K562 (cell line): ENCODE measurements around the gene KRTAP10-6. TPM values are rescaled to one million over a fixed set of nuclear protein-coding genes. Genes with fewer than 3 reads are reported as not detected.

ENCODE experiments used
- ATAC-seq: fragments of 200-7000 bp; cut with Tn5 transposase; 3 replicates; pipeline ENCODE4 v1.9.1; 2020; ENCODE audit warnings: moderate library complexity
- BruUV-seq: library from RNA; stranded (reverse); fragments of 400-500 nt; replicated peaks from 2 replicates; lab custom pipeline; 2021; lab: Mats Ljungman, UMichigan
- CTCF ChIA-PET: fragments of 300-600 bp; formaldehyde crosslinking; extraction: SDS; loops from one replicate; lab custom pipeline; 2021; ENCODE audit warnings: low intra/inter-chr PET ratio; lab: Yijun Ruan, JAX
- POLR2A ChIA-PET: fragments of 300-600, 350-650 bp; sonication (Branson Sonifier 250); formaldehyde crosslinking; extraction: SDS; loops from one replicate; lab custom pipeline; 2021; ENCODE audit warnings: antibody characterized with exemption, inconsistent platforms; lab: Yijun Ruan, JAX
- DNase-seq, 4 experiments: peaks; one replicate each; pipeline versions ENCODE4 v3.0.0 to v3.0.0-alpha.2; 2011 to 2018; ENCODE audit warnings: low spot score in 3 of 4, mixed read lengths in 3 of 4; ENCODE audit errors: extremely low read depth in 1 of 4
- FAIRE-seq: peaks from 2 replicates; lab custom pipeline; 2011; peaks lifted over from hg19 to GRCh38; lab: Jason Lieb, UNC
- H2AFZ ChIP-seq: 2 replicates; pipeline ENCODE4 v1.6.0; 2011; ENCODE audit warnings: low read depth, low read length, control low read depth, inconsistent platforms
- H3K27ac ChIP-seq: fragments of 200-600 bp; 3 replicates; pipeline ENCODE4 v1.8.0; 2011; ENCODE audit warnings: low read depth, mild to moderate bottlenecking, control low read depth, inconsistent platforms, low read length, moderate library complexity, mixed read lengths; ENCODE audit errors: extremely low read depth
- H3K27me3 ChIP-seq, 2 experiments: fragments of 300-600 bp in 1 of 2; 2 replicates in 1 of 2; 3 replicates in 1 of 2; pipeline versions ENCODE4 v1.6.0 to v1.8.0; 2011; ENCODE audit warnings: inconsistent platforms in 2 of 2, low read length in 2 of 2, mild to moderate bottlenecking in 1 of 2, mixed read lengths in 1 of 2, moderate library complexity in 1 of 2; ENCODE audit not compliant: control insufficient read depth in 2 of 2, insufficient read depth in 2 of 2
- H3K36me3 ChIP-seq: fragments of 300-600 bp; 3 replicates; pipeline ENCODE4 v1.8.0; 2011; ENCODE audit warnings: mild to moderate bottlenecking, low read length, inconsistent platforms; ENCODE audit not compliant: control insufficient read depth, insufficient read depth
- H3K4me1 ChIP-seq, 2 experiments: fragments of 200-600 bp in 1 of 2; replicated peaks in 1 of 2; 2 replicates in 1 of 2; 3 replicates in 1 of 2; pipeline versions ENCODE4 v1.5.1 to v1.8.0; 2011; ENCODE audit warnings: inconsistent platforms in 2 of 2, low read length in 2 of 2, mild to moderate bottlenecking in 1 of 2, mixed read lengths in 1 of 2, moderate library complexity in 1 of 2; ENCODE audit not compliant: control insufficient read depth in 2 of 2, insufficient read depth in 2 of 2
- H3K4me2 ChIP-seq: 2 replicates; pipeline ENCODE4 v1.6.1; 2011; ENCODE audit warnings: low read length, control low read depth, inconsistent platforms, mixed read lengths; ENCODE audit not compliant: insufficient read depth
- H3K4me3 ChIP-seq: fragments of 200-600 bp; sonication (generic), shearing (Covaris generic); 2 replicates; pipeline ENCODE4 v1.5.1; 2016; ENCODE audit warnings: control low read depth, inconsistent platforms
- H3K79me2 ChIP-seq: fragments of 200-600 bp; 3 replicates; pipeline ENCODE4 v1.8.0; 2011; ENCODE audit warnings: low read length, inconsistent platforms; ENCODE audit not compliant: control insufficient read depth, insufficient read depth
- H3K9ac ChIP-seq, 2 experiments: 2 replicates each; pipeline versions ENCODE4 v1.6.0 to v1.6.1; 2011; ENCODE audit warnings: low read depth in 2 of 2, low read length in 2 of 2, control low read depth in 1 of 2, inconsistent platforms in 1 of 2, mild to moderate bottlenecking in 1 of 2, mixed read lengths in 1 of 2; ENCODE audit not compliant: insufficient read depth in 1 of 2
- H3K9me1 ChIP-seq: one replicate; pipeline ENCODE4 v1.6.0; 2011; ENCODE audit warnings: inconsistent platforms, mild to moderate bottlenecking, low read length, moderate library complexity; ENCODE audit not compliant: control insufficient read depth, insufficient read depth
- H3K9me3 ChIP-seq: replicated peaks from 2 replicates; pipeline ENCODE4 v1.5.1; 2011; ENCODE audit warnings: low read depth, low read length, inconsistent platforms; ENCODE audit not compliant: control insufficient read depth, insufficient read depth
- H4K20me1 ChIP-seq: replicated peaks from 2 replicates; pipeline ENCODE4 v1.6.1; 2011; ENCODE audit warnings: low read length, inconsistent platforms, mixed read lengths; ENCODE audit not compliant: control insufficient read depth, insufficient read depth
- ADNP ChIP-seq: fragments of 200-800 bp; sonication (Bioruptor generic); IDR thresholded peaks from 2 replicates; pipeline ENCODE4 v1.6.1; 2016; ENCODE audit warnings: missing genetic modification characterization, missing compliant biosample characterization
- ATF2 ChIP-seq: sonication (generic); formaldehyde crosslinking; IDR thresholded peaks from 2 replicates; pipeline ENCODE4 v1.8.1; 2022; ENCODE audit warnings: missing genetic modification reagents
- EP300 ChIP-seq: IDR thresholded peaks from 2 replicates; pipeline ENCODE4 v1.6.1; 2012; ENCODE audit warnings: low read length, improper control_type of control experiment
- FIP1L1 ChIP-seq: fragments of 200-400 bp; formaldehyde crosslinking; IDR thresholded peaks from 2 replicates; pipeline ENCODE4 v1.6.1; 2018; ENCODE audit warnings: mild to moderate bottlenecking, low read depth, low read length; ENCODE audit not compliant: poor library complexity, severe bottlenecking
- GATA2 ChIP-seq: sonication (generic); formaldehyde crosslinking; IDR thresholded peaks from 2 replicates; pipeline ENCODE4 v1.4.0; 2020; ENCODE audit warnings: mild to moderate bottlenecking, missing genetic modification reagents
- JUN ChIP-seq, 2 experiments: sonication (generic) in 1 of 2; formaldehyde crosslinking in 1 of 2; IDR thresholded peaks; 2 replicates each; pipeline versions ENCODE4 v1.6.1 to v1.8.0; 2012 to 2022; ENCODE audit warnings: borderline replicate concordance in 2 of 2, mild to moderate bottlenecking in 2 of 2, improper control_type of control experiment in 1 of 2, low read depth in 1 of 2, low read length in 1 of 2, missing genetic modification reagents in 1 of 2
- KHSRP ChIP-seq: fragments of 450-650 bp; IDR thresholded peaks from 2 replicates; pipeline ENCODE4 v1.6.1; 2017
- KLF6 ChIP-seq: fragments of 250-450 bp; sonication (Bioruptor Pico); IDR thresholded peaks from 2 replicates; pipeline ENCODE4 v1.4.0; 2020; ENCODE audit warnings: mild to moderate bottlenecking, moderate library complexity, borderline replicate concordance
- MYBL2 ChIP-seq, 2 experiments: fragments of 450-650 bp in 1 of 2; sonication (generic) in 1 of 2; formaldehyde crosslinking in 1 of 2; IDR thresholded peaks; 2 replicates each; pipeline versions ENCODE4 v1.6.1 to v1.8.1; 2017 to 2022; ENCODE audit warnings: borderline replicate concordance in 1 of 2, inconsistent platforms in 1 of 2, low read depth in 1 of 2, mild to moderate bottlenecking in 1 of 2, missing genetic modification reagents in 1 of 2, moderate library complexity in 1 of 2
- PHB2 ChIP-seq: fragments of 450-650 bp; IDR thresholded peaks from 2 replicates; pipeline ENCODE4 v1.6.1; 2017; ENCODE audit warnings: low read depth
- PKNOX1 ChIP-seq: fragments of 450-650 bp; IDR thresholded peaks from 2 replicates; pipeline ENCODE4 v1.6.1; 2016
- RB1 ChIP-seq: fragments of 450-650 bp; IDR thresholded peaks from 2 replicates; pipeline ENCODE4 v1.6.1; 2017; ENCODE audit warnings: low read depth, mild to moderate bottlenecking
- SAFB ChIP-seq: fragments of 200-400 bp; formaldehyde crosslinking; IDR thresholded peaks from 2 replicates; pipeline ENCODE4 v1.6.1; 2017; ENCODE audit warnings: low read depth, low read length, borderline replicate concordance
- SIRT6 ChIP-seq: IDR thresholded peaks from one replicate; pipeline ENCODE4 v1.6.1; 2012; ENCODE audit warnings: low read depth, mild to moderate bottlenecking, control low read depth, inconsistent platforms, low read length, moderate library complexity
- SMARCA4 ChIP-seq: fragments of 450-650 bp; IDR thresholded peaks from 2 replicates; pipeline ENCODE4 v1.6.1; 2016
- ZNF239 ChIP-seq: fragments of 250-450 bp; sonication (Bioruptor Pico); IDR thresholded peaks from 2 replicates; pipeline ENCODE4 v1.4.0; 2020; ENCODE audit warnings: mild to moderate bottlenecking
- ZNF717 ChIP-seq: fragments of 250-450 bp; sonication (Bioruptor Pico); IDR thresholded peaks from 2 replicates; pipeline ENCODE4 v1.5.0; 2021
- WGBS: fragments of 100-300 bp; shearing (Covaris generic); methylation state at CpG from one replicate; pipeline ENCODE4 v1.1.6; 2016; ENCODE audit warnings: low coverage, mixed read lengths; ENCODE audit not compliant: insufficient coverage; ENCODE audit errors: missing lambda C conversion rate; 5-methylcytosine and 5-hydroxymethylcytosine counted together
- in situ Hi-C: fragments of 300-500 bp; cut with MboI; formaldehyde crosslinking; loops from 4 replicates; pipeline ENCODE4 v1.15.0; 2018; ENCODE audit warnings: inconsistent platforms, mixed read lengths
- intact Hi-C: fragments of 100-400 bp; cut with micrococcal nuclease; formaldehyde crosslinking; loops from 2 replicates; pipeline ENCODE4 v1.14.2; 2022
- polyA plus RNA-seq, 8 experiments: library from polyadenylated mRNA; depleted of rRNA in 4 of 8; stranded (reverse) in 5 of 8; unstranded in 3 of 8; fragments of >200 nt; fragmentation: Nextera tagmentation in 2 of 8; fragmentation: Illumina TruSeq in 1 of 8; extraction: Ambion mirVana in 2 of 8; extraction: Trizol in 1 of 8; gene quantifications; 2 replicates each; pipeline versions ENCODE4 v1.2.1 to v1.2.3, GENCODE V29; 2011 to 2014; ENCODE audit warnings: inconsistent platforms in 1 of 8, missing spikeins in 1 of 8
- total RNA-seq, 7 experiments: library from RNA; depleted of rRNA in 6 of 7; stranded (reverse); fragments of >200 nt in 6 of 7; fragmentation: Illumina TruSeq in 2 of 7; extraction: Trizol in 2 of 7; gene quantifications; 2 replicates each; pipeline versions ENCODE4 v1.2.1 to v1.2.3, GENCODE V29; 2011 to 2021; ENCODE audit warnings: low replicate concordance in 1 of 7

KRTAP10-6 gene
- total and polyA plus RNA-seq, 9 of the 15 experiments (the other 6 are each of a cell fraction or from before 2014, with no cell fraction given) = not detected

GRCh38 chr21:44636209-44637017 is 44.1 kb upstream of the KRTAP10-6 start:
- TF ChIP-seq PHB2 (no peak), KLF6 (no peak), MYBL2 (IDR thresholded peaks at IDR 0.05; ENCODE audit: low read depth) (no peak), MYBL2 (CRISPR knock-in tag; IDR thresholded peaks at IDR 0.05; ENCODE audit: borderline replicate concordance) (no peak), PKNOX1 (no peak), ADNP (tag) (no peak), ZNF717 (CRISPR knock-in tag) (no peak), EP300 (no peak), SAFB (no peak), JUN (IDR thresholded peaks at IDR 0.05; ENCODE audit: borderline replicate concordance, low read depth, low read length) (no peak), JUN (CRISPR knock-in tag; IDR thresholded peaks at IDR 0.05; ENCODE audit: borderline replicate concordance) (no peak), ZNF239 (CRISPR knock-in tag) (no peak), SMARCA4 (no peak), GATA2 (CRISPR knock-in tag) (no peak), KHSRP (no peak), SIRT6 (no peak), RB1 (no peak), ATF2 (CRISPR knock-in tag) (no peak), FIP1L1 (no peak)
- TF ChIP-seq, all 486 proteins: peak for 0
- Histone ChIP-seq H3K9me1 (no peaks in the 10 kb centered on the region), H3K4me2 (no peak overlapping the region), H3K27ac (no peak overlapping the region), H3K79me2 (no peaks in the 10 kb centered on the region), H3K4me1 (peaks cover 0 to 3% of the 10 kb centered on the region in 2 experiments; a peak in 2 of 5 replicates), H3K4me3 (no peak overlapping the region), H3K9me3 (no peaks in the 10 kb centered on the region), H3K9ac (no peak overlapping the region; a peak in 1 of 4 replicates), H3K27me3 (peaks cover 0 to 6% of the 10 kb centered on the region in 2 experiments; a peak in 2 of 5 replicates), H2AFZ (no peak overlapping the region), H3K36me3 (no peaks in the 10 kb centered on the region), H4K20me1 (no peaks in the 10 kb centered on the region)
- in situ Hi-C loops = no loop called here
- intact Hi-C loops = no loop called here
- FAIRE-seq (no peak), ATAC-seq (no peak), DNase-seq (no peak)
- ChIA-PET POLR2A (interaction anchor here (1.0 kb wide), 1 partner anchor 27 kb away, joined by 3 read pairs; no protein-coding TSS in a partner anchor), CTCF (no interaction called here)
- no TSS peak for BruUV-seq
- WGBS = 3% methylated on average over 15 of the region's 15 CpGs
